Adrenal gland (tissue), 12 donors: ENCODE data around the gene ATXN7. TPM values are rescaled to one million over a fixed set of nuclear protein-coding genes. Genes with fewer than 3 reads are reported as not detected.
A peak's percentile ranks its signal among the peaks of the same experiment; 100 is the strongest.

ENCODE experiments used
- DNase-seq, 7 donors: peaks; one replicate each; pipeline ENCODE4 v3.0.0-alpha.2; 2019 to 2020
- H3K27ac ChIP-seq, 5 donors: fragments of 200-600 bp; sonication (generic) in 4 of 5; 1 replicate in 3 of 5; 2 replicates in 2 of 5; pipeline versions ENCODE4 v1.5.1 to v1.8.0; 2016 to 2020; ENCODE audit warnings: mild to moderate bottlenecking in 1 of 5
- H3K27me3 ChIP-seq: fragments of 200-600 bp; 2 replicates; pipeline ENCODE4 v1.8.0; 2021
- H3K36me3 ChIP-seq, 2 donors: fragments of 200-600 bp; replicated peaks in 1 of 2; 1 replicate in 1 of 2; 2 replicates in 1 of 2; pipeline versions ENCODE4 v1.5.1 to v1.8.0; 2018 to 2022
- H3K4me1 ChIP-seq, 2 donors: fragments of 200-600 bp; replicated peaks in 1 of 2; 1 replicate in 1 of 2; 2 replicates in 1 of 2; pipeline versions ENCODE4 v1.5.1 to v1.8.0; 2018 to 2021
- H3K4me3 ChIP-seq, 4 donors: fragments of 200-600 bp; sonication (generic) in 3 of 4; one replicate each; pipeline ENCODE4 v1.5.1; 2016 to 2018
- H3K9me3 ChIP-seq, 3 donors: fragments of 200-600 bp; sonication (generic) in 1 of 3; replicated peaks in 1 of 3; 1 replicate in 2 of 3; 2 replicates in 1 of 3; pipeline versions ENCODE4 v1.5.1 to v1.8.0; 2016 to 2021
- CTCF ChIP-seq, 6 experiments: fragments of 450-650 bp in 4 of 6; fragments of 200-600 bp in 2 of 6; sonication (generic) in 1 of 6; IDR thresholded peaks; 1 replicate in 5 of 6; 2 replicates in 1 of 6; pipeline versions ENCODE4 v1.5.1 to v1.8.0; 2016 to 2021; ENCODE audit warnings: antibody characterized with exemption in 6 of 6, mild to moderate bottlenecking in 2 of 6, moderate library complexity in 1 of 6
- POLR2A ChIP-seq, 2 donors: fragments of 450-650 bp; IDR thresholded peaks; one replicate each; pipeline ENCODE4 v1.6.1; 2017; ENCODE audit warnings: antibody characterized with exemption in 2 of 2, mild to moderate bottlenecking in 2 of 2, moderate library complexity in 1 of 2
- WGBS, 4 donors: extraction: QIAGEN DNeasy Blood & Tissue Kit in 2 of 4; methylation state at CpG; one replicate each; pipeline versions ENCODE4 v1.1.5 to v1.1.7; 2013 to 2017; 5-methylcytosine and 5-hydroxymethylcytosine counted together
- intact Hi-C, 2 donors: fragments of 100-400 bp; cut with DNase I; formaldehyde crosslinking; loops; one replicate each; pipeline versions ENCODE4 v1.14.1 to v1.15.0; 2022 to 2023
- polyA plus RNA-seq, 3 donors: library from polyadenylated mRNA; stranded (reverse); fragments of 200-250 nt in 2 of 3; fragments of 350-450 nt in 1 of 3; fragmentation: Illumina TruSeq in 1 of 3; extraction: RNeasy Lipid Tissue Mini Kit (QIAGEN cat#74804) in 1 of 3; gene quantifications; one replicate each; pipeline ENCODE4 v1.2.3, GENCODE V29; 2013 to 2014
- total RNA-seq, 9 donors: library from RNA; depleted of rRNA in 4 of 9; stranded (reverse); fragments of >200 nt in 4 of 9; fragments of 120-200 nt in 1 of 9; fragmentation: NEBNext Ultra II Directional in 1 of 9; extraction: Animal tissue kit (Norgen Biotek cat#: 25700) in 1 of 9; gene quantifications; one replicate each; pipeline versions ENCODE4 v1.1.0 to v1.2.4, GENCODE V29; 2013 to 2023
- donor health status: healthy with polysubstance abuse.
- donor health status: Bipolar disorder and iron deficiency.
- donor health status: DM: yes; HTN: yes; CAD: no.
- donor health status: DM: no; HTN: no; CAD: no.
- donor health status: DM: no; HTN: no; CAD: no.
- donor health status: DM: yes; HTN: yes; CAD: no.

Gene ATXN7
- total and polyA plus RNA-seq, 12 donors, result 4.1 to 27.3 (median 18.0) TPM

- 95 to 97% (median 96%) methylated on average over 4 of the region's 4 CpGs for WGBS, 4 donors
- DNase-seq, result no peak
- peaks cover 12 to 35% of the 10 kb centered on the region in 2 donors for H3K4me1 ChIP-seq
- H3K27ac ChIP-seq, result no peak overlapping the region
- intact Hi-C loops, result loop anchor here (10.0 kb wide), 1 partner anchor 85 kb away; no protein-coding TSS in a partner anchor
- no peak overlapping the region for H3K4me3 ChIP-seq
- no peaks in the 10 kb centered on the region for H3K27me3 ChIP-seq
- TF ChIP-seq POLR2A (IDR thresholded peaks at IDR 0.05), result no peak
- TF ChIP-seq CTCF (IDR thresholded peaks at IDR 0.05), result no peak
- H3K9me3 ChIP-seq, result no peaks in the 10 kb centered on the region
- H3K36me3 ChIP-seq, result no peaks in the 10 kb centered on the region
These were observed 46.3 kb downstream of the ATXN7 start for GRCh38 chr3:63910001-63910400.

- DNase-seq, result no peak
- H3K4me1 ChIP-seq, result peaks cover 12 to 35% of the 10 kb centered on the region in 2 donors
- 28 to 55% (median 47%) methylated on average over 1 of the region's 1 CpG for WGBS, 4 donors
- TF ChIP-seq CTCF (IDR thresholded peaks at IDR 0.05) (no peak), POLR2A (IDR thresholded peaks at IDR 0.05) (no peak)
- peaks cover 0 to 4% of the 10 kb centered on the region in 2 donors for H3K36me3 ChIP-seq
- no peaks in the 10 kb centered on the region for H3K27me3 ChIP-seq
- H3K4me3 ChIP-seq, result peak overlapping the region in 1 of 4 donors; percentile 96
- peak overlapping the region in 3 of 5 donors; percentile 98 to 100 (median 99) for H3K27ac ChIP-seq
- intact Hi-C loops, result loop anchor here (10.0 kb wide), 1 partner anchor 84 kb away; no protein-coding TSS in a partner anchor
- H3K9me3 ChIP-seq, result no peaks in the 10 kb centered on the region
These were observed 47.2 kb downstream of the ATXN7 start for GRCh38 chr3:63910891-63911290.

GRCh38 chr3:63911509-63911872 lies 47.8 kb downstream of the ATXN7 start:
- no peak for TF ChIP-seq CTCF (IDR thresholded peaks at IDR 0.05)
- no peak for TF ChIP-seq POLR2A (IDR thresholded peaks at IDR 0.05)
- peaks cover 12 to 35% of the 10 kb centered on the region in 2 donors for H3K4me1 ChIP-seq
- H3K27ac ChIP-seq, result peak overlapping the region; percentile 83 to 100 (median 99)
- peak overlapping the region; percentile 13 to 96 (median 80) for H3K4me3 ChIP-seq
- no peak for DNase-seq
- H3K27me3 ChIP-seq, result no peaks in the 10 kb centered on the region
- no peaks in the 10 kb centered on the region for H3K9me3 ChIP-seq
- intact Hi-C loops, result loop anchor here (10.0 kb wide), 1 partner anchor 83 kb away; no protein-coding TSS in a partner anchor
- H3K36me3 ChIP-seq, result peaks cover 0 to 10% of the 10 kb centered on the region in 2 donors
- 0 to 1% (median 0%) methylated on average over 13 to 18 of the region's 18 CpGs for WGBS, 4 donors

GRCh38 chr3:63911873-63912767 lies 48.5 kb downstream of the ATXN7 start, which contains the start of gene SCAANT1:
Gene SCAANT1 (minus strand): TSS chr3:63912383.
- WGBS, 4 donors, result 0 to 1% (median 1%) methylated on average over 29 to 115 of the region's 115 CpGs
- Histone ChIP-seq H3K4me1 (peaks cover 12 to 35% of the 10 kb centered on the region in 2 donors), H3K4me3 (peak within 1 kb of the TSS; percentile 13 to 96 (median 80)), H3K27me3 (no peaks in the 10 kb centered on the region), H3K27ac (peak within 1 kb of the TSS; percentile 83 to 100 (median 99)), H3K9me3 (no peaks in the 10 kb centered on the region), H3K36me3 (peaks cover 0 to 13% of the 10 kb centered on the region in 2 donors)
- TF ChIP-seq CTCF (IDR thresholded peaks at IDR 0.05) (peak in 5 of 6 experiments; percentile 7 to 45 (median 29)), POLR2A (IDR thresholded peaks at IDR 0.05) (peak; percentile 82 to 88)
- DNase-seq, result peak; percentile 89 to 95 (median 93)
- intact Hi-C loops, result loop anchor here (10.0 kb wide), 1 partner anchor 83 kb away; no protein-coding TSS in a partner anchor
